ENCODE data around the gene COQ7. TPM values are rescaled to one million over a fixed set of nuclear protein-coding genes. Genes with fewer than 3 reads are reported as not detected.

Gene COQ7
- total and polyA plus RNA-seq, 2 of the 4 experiments (the other 2 are of a cell fraction): 10.9 to 13.6 TPM

DNA sequence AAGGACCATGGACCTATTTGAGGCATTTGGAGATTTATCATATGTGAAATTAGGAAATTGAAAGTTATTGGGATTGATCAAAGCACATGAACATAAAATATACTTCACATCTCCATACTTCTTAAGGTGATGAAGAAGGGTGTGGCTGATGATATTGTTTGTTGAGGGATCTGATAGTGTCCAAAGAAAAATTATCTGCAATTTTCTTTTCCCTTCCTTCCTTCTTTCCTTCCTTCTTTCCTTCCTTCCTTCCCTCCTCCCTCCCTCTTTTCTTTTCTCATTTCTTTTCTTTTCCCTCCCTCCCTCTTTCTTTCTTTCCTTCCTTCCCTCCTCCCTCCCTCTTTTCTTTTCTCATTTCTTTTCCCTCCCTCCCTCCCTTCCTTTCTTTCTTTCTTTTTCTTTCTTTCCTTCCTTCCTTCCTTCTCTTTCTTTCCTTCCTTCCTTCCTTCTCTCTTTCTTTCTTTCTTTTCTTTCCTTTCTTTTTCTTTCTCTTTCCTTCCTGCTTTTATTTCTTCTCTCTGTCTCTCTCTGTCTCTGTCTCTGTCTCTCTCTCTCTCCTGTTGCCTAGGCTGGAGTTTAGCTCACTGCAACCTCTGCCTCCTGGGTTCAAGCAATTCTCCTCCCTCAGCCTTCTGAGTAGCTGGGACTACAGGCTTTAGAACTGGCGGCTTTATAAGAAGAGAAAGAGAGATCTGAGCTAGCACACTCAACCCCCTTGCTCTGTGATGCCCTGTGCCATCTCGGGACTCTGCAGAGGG lies 25.4 kb downstream of the COQ7 start (continued):
- TF ChIP-seq, protein P1, sequence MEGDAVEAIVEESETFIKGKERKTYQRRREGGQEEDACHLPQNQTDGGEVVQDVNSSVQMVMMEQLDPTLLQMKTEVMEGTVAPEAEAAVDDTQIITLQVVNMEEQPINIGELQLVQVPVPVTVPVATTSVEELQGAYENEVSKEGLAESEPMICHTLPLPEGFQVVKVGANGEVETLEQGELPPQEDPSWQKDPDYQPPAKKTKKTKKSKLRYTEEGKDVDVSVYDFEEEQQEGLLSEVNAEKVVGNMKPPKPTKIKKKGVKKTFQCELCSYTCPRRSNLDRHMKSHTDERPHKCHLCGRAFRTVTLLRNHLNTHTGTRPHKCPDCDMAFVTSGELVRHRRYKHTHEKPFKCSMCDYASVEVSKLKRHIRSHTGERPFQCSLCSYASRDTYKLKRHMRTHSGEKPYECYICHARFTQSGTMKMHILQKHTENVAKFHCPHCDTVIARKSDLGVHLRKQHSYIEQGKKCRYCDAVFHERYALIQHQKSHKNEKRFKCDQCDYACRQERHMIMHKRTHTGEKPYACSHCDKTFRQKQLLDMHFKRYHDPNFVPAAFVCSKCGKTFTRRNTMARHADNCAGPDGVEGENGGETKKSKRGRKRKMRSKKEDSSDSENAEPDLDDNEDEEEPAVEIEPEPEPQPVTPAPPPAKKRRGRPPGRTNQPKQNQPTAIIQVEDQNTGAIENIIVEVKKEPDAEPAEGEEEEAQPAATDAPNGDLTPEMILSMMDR (conservative IDR thresholded peaks at IDR 0.05; ENCODE audit: low read depth, low read length): no peak
